Raji (cell line): ENCODE measurements around the gene NHSL2.

ENCODE experiments used
- POLR2A ChIP-seq: IDR thresholded peaks from 2 replicates; pipeline ENCODE4 v1.6.1; 2011; ENCODE audit warnings: low read depth, low read length, control low read depth; ENCODE audit not compliant: insufficient read depth

Gene NHSL2

GRCh38 chrX:71949844-71950445 is 39.3 kb downstream of the NHSL2 start:
- no peak for TF ChIP-seq POLR2A

DNA sequence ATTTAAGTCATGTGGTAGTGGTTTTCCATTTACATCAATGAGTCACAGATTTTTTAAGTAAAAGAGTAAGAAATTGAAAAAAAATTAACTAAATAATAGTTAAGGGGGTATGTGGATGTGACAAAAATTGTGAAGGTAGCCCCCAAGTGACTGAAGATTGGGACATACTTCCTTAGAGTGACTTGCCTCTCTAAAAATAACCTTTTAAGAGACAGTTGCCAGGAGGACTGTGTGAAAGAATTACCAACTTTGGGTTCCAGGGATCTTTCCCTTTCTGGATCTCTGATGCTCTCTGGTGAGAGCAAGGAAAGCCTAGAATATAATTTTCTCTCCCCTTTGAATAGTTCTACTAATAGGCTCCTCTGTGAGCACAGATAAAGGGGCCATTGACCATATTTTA is 42.7 kb downstream of the NHSL2 start:
- no peak for TF ChIP-seq POLR2A

DNA sequence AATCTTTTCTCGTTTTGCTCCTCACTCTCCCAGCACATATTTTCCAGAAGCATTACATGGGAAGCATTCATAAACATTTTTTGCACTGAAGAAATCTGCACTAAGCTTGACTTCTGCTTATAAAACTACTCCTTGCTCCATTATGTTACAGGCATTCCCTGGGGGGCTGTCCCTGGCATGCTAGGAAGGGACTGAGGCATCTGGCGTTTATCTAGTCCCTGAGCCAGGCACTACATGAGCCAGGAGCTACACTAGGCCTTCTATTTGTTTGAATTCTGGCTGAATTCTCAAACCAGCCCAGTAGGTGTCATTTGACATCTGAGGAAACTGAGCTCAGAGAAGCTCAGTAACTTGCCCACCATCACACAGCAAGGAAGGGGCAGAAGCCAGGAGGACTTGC is 43.3 kb downstream of the NHSL2 start:
- TF ChIP-seq POLR2A, result no peak

DNA sequence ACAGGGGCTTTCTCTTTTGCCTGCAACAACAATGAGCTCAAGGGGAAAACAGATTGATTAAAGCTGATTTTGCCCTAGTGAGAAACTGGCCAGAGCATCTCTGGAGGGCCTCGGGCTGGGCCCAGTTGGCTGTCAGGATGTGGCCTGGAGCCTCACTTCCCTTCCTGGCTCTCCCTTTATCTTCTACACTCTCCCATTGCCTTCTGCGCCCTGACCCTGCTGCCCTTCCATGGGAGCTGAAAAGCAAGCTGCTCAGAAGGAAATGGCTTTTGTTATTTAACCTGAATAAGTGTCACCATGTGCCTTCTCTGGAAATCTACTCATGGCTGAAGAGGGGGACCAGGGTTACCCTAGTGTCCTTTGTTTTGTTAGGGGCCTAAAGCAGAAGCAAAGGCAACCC is 43.8 kb downstream of the NHSL2 start:
- no peak for TF ChIP-seq POLR2A

- TF ChIP-seq POLR2A, result no peak
Observed at GRCh38 chrX:71955530-71956120, 45.0 kb downstream of the NHSL2 start.

DNA sequence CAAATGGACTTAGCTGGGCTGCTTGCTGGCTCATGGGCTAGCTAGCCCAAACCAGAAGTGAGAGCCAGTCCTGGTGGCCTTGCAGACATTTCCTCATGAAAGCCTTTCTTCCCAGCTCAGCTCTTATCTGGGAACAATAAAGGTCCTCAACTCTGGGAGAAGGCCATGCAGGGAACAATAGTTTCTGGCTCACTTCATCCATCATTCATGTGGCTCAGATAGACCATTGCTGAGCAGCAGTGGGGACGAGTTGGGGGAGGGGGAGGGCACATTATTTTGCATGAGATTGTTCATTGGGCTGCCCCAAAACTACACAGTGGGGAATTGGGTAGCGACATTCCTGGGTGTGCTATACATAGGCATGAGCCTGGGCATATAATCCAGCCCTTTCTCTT is 47.6 kb downstream of the NHSL2 start:
- no peak for TF ChIP-seq POLR2A

GRCh38 chrX:71974916-71975315 is 64.3 kb downstream of the NHSL2 start:
- no peak for TF ChIP-seq POLR2A

DNA sequence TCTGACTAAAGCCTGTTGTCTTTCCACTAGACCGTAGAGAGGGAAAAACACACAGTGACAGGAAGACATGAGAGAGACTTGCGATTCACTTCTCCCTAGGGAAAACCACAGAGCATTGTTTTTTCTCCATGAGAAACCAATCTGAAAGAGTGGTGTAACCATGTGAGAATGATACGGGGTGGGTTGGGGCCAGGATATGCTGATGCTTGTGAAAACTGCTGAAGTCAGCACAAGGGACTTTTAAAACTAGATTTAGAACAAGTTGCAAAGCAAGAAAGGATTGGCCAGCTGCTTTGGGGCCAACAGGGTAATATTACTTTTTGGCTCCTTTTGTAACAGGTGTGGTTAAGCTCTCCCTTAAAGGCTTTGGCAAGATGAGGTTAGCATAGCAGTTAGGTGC is 66.1 kb downstream of the NHSL2 start:
- no peak for TF ChIP-seq POLR2A

DNA sequence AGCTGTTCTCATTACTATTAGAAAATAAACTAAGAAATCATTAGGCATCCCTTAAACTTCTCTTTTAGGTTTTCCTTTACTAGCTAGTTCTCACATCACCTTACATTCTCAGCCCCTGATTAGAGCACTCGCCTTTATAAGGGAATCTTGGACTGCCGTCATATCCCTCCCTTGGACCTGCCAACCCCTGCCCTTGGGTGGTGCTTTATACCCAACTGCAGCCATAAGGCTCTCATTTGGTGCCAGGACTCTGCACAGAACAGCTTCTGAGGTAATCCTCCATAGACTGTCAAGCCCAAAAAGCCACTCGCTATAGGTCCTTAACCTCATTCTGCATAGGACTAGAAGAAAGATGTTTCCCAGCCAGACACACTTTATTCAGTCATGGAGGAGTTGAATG is 67.5 kb downstream of the NHSL2 start:
- no peak for TF ChIP-seq POLR2A

- TF ChIP-seq POLR2A, result no peak
Observed at GRCh38 chrX:71989768-71990426, 79.3 kb downstream of the NHSL2 start.

DNA sequence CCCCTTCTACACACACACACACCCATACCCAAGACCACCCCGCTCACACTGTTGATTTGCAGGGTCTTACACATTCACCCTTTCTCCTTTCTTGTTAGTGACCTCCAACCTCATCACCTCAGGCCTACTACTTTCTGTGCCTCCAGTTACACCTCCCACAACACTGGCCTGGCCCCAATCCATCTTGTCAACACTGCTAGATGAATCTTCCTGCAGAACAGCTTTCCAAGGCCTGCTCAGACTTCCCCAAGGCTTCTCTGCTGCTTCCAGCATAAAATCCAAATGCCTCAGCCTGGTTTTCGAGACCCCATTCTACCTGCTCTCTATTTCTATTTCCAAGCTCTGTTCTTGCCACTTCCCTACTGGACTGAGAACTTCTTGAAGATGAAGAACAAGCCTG is 79.9 kb downstream of the NHSL2 start:
- TF ChIP-seq POLR2A, result no peak

- TF ChIP-seq POLR2A, result no peak
Observed at GRCh38 chrX:71991164-71991563, 80.5 kb downstream of the NHSL2 start.

GRCh38 chrX:71992711-71993110 is 82.1 kb downstream of the NHSL2 start:
- no peak for TF ChIP-seq POLR2A

GRCh38 chrX:71993371-71993770 is 82.7 kb downstream of the NHSL2 start:
- no peak for TF ChIP-seq POLR2A

GRCh38 chrX:71994601-71995000 is 84.0 kb downstream of the NHSL2 start:
- no peak for TF ChIP-seq POLR2A

DNA sequence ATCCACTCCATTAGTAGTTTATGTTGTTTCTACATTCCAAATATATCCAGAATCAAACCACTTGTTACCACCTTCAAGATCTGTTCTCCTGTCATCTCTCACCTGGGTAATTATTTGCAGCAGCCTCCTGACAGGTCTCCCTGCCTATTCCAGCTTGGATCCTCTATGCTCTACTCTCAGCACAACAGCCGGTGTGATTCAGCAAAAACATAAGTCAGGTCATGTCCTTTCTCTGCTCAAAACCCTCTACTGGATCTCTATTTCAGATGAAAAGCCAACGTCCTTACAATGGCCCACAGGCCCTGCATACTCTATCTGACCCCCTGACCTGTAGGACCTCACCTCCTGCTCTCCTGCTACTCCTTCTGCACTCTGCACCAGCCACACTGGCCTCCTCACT is 84.5 kb downstream of the NHSL2 start:
- TF ChIP-seq POLR2A, result no peak

GRCh38 chrX:71996136-71996535 is 85.5 kb downstream of the NHSL2 start:
- TF ChIP-seq POLR2A, result no peak
